SH-SY5Y (cell line): ENCODE measurements around the gene CDC42SE2.

ENCODE experiments used
- GATA2 ChIP-seq: IDR thresholded peaks from 2 replicates; pipeline ENCODE4 v1.6.1; 2011; ENCODE audit warnings: mild to moderate bottlenecking, low read depth, low read length
- GATA3 ChIP-seq: IDR thresholded peaks from 2 replicates; pipeline ENCODE4 v1.6.1; 2011; ENCODE audit warnings: low read depth, mild to moderate bottlenecking, low read length, moderate library complexity

- no peak for TF ChIP-seq GATA2
- TF ChIP-seq GATA3 = no peak
Measured at GRCh38 chr5:131250751-131251475, 12.9 kb upstream of the CDC42SE2 start.
